Fibroblast of mammary gland (primary cell): Measurements from ENCODE around the gene SCAI.
"Not testable (repeated sequence)": the region's sequence is repeated elsewhere in the genome, so short reads cannot be mapped to it uniquely, and the experiment has no call there.

ENCODE experiments used
- DNase-seq: peaks from one replicate; pipeline ENCODE4 v3.0.0-alpha.2; 2010; ENCODE audit warnings: low read depth
- H3K4me3 ChIP-seq: 2 replicates; pipeline ENCODE4 v1.5.1; 2011; ENCODE audit warnings: low read depth, mild to moderate bottlenecking, low read length, moderate library complexity; ENCODE audit not compliant: control insufficient read depth
- TF ChIP-seq, protein P1 (sequence below): conservative IDR thresholded peaks from 2 replicates; pipeline ENCODE4 v1.5.1; 2011; ENCODE audit warnings: low read depth, low read length, inconsistent platforms; ENCODE audit not compliant: control insufficient read depth, insufficient read depth

The SCAI gene

DNA sequence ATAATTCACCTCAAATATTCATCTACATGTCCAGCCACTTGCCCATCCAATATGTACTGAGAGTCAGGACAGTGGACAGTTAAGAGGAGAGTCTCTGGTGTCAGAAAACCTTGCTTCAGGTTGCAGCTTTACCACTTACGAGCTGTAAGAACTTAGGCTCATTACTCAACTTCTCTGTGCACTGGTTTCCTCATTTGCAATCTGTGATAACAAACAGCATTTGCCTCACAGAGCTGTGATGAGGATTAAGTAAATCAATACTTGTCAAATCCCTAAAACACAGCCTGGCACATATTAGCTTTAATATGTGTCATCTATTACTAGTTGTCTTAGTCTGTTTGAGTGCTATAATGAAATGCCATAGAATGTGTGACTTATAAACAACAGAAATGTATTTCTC is 211.0 kb downstream of the SCAI start:
- TF ChIP-seq, protein P1, sequence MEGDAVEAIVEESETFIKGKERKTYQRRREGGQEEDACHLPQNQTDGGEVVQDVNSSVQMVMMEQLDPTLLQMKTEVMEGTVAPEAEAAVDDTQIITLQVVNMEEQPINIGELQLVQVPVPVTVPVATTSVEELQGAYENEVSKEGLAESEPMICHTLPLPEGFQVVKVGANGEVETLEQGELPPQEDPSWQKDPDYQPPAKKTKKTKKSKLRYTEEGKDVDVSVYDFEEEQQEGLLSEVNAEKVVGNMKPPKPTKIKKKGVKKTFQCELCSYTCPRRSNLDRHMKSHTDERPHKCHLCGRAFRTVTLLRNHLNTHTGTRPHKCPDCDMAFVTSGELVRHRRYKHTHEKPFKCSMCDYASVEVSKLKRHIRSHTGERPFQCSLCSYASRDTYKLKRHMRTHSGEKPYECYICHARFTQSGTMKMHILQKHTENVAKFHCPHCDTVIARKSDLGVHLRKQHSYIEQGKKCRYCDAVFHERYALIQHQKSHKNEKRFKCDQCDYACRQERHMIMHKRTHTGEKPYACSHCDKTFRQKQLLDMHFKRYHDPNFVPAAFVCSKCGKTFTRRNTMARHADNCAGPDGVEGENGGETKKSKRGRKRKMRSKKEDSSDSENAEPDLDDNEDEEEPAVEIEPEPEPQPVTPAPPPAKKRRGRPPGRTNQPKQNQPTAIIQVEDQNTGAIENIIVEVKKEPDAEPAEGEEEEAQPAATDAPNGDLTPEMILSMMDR: no peak
- no peak for DNase-seq
- H3K4me3 ChIP-seq: no peak overlapping the region

DNA sequence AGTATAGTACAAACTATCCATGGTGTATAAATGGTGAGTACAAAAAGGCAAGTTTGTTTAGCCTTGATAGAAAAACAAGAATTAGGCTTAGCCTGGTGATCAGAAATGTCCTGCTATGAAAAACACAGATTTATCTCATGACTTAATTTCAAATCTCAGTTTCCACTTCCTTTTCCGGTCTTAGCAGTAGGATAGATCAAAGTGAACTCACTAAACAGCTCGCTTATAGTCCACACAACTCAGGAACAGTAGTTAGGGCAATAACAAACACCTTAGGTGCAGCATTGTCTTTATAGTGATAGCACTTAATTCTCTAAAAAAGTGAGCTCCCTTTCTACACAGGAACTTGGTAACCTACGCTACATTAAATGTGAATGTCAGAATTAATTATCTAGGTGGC is 213.9 kb downstream of the SCAI start:
- no peak for DNase-seq
- H3K4me3 ChIP-seq: no peak overlapping the region
- TF ChIP-seq, protein P1: no peak

DNA sequence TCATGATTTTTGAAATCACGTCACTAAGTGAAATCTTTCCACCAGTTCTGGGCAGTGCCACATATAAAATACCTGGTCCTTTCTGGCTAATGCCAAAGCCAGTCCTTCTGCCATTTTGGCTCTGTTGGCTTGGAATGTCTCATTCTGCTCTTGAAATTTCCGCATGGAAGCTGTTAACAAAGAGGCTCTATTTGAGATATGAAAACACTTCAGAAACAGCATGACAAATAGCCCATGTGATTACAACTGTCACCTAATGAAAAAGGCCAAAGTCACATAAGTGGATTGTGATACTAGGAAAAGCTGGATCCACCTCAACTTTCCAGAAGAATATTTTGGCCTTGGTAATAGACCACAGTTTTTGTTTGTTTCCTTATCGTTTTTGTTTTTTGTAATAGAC is 215.2 kb downstream of the SCAI start:
- TF ChIP-seq, protein P1: no peak
- no peak overlapping the region for H3K4me3 ChIP-seq
- DNase-seq: no peak

DNA sequence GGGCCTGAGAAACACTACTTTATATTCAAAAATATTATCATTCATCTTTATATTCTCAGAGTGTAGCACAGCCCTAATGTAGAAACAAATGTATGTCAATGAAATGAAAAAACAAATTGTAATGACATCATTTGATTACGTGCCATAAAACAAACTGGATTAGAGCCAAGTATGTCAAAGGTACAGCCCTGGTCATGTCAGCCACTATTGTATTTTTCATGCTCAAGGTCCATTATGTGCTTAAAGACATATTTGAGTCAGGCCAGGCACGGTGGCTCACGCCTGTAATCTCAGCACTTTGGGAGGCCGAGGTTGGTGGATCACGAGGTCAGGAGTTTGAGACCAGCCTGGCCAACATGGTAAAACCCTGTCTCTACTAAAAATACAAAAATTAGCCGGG is 222.9 kb downstream of the SCAI start:
- DNase-seq: peak; percentile 39
- H3K4me3 ChIP-seq: not testable (repeated sequence)

DNA sequence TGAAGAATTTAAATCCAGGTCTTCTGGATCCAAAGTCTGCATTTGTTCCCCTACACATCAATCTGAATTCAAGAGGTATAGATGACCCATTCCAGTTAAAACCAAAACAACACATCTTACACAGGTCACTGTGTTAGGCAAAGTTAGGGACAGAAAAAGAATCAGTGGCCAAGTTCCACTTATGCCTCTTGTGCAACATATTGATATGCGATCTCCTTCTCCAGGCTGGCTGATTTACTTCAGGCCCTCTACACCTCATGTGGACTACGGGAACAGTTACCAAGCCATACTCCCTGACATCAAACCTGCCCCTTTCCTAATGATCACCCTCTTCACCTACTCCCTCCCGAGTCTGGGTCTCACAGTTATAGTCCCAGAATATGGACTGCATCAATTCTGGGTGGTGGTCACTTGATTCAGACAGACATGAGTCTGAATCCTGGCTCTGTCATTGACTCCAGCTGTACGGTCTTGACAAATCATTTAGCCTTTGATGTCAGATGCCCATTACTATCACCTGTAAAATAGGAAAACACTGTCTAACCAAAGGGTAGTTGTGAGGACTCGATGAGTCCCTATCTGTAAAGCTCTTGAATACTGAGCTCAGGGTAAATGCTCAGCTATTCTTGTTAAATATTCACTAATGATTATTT is 228.4 kb downstream of the SCAI start:
- no peak for DNase-seq
- no peak overlapping the region for H3K4me3 ChIP-seq
- TF ChIP-seq, protein P1: no peak

DNA sequence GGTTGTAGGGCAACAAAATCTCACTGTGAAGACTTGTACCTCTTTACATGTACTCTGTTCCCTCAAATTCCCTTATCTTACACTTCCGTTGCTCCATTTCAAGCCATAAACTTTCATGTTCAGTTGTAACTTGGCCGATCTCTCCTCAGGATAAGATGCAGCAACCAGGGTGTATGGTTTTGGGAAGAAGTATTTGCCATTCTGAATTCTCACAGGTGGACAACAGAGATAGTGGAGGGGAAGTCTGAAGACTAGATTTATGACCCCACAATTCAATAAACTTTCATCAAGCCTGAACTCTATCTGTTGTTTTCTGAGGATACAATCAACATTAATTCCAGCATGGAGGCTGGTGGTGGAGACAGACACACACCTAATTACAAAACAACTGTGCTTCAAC is 229.9 kb downstream of the SCAI start:
- DNase-seq: no peak
- TF ChIP-seq, protein P1: no peak
- no peak overlapping the region for H3K4me3 ChIP-seq

DNA sequence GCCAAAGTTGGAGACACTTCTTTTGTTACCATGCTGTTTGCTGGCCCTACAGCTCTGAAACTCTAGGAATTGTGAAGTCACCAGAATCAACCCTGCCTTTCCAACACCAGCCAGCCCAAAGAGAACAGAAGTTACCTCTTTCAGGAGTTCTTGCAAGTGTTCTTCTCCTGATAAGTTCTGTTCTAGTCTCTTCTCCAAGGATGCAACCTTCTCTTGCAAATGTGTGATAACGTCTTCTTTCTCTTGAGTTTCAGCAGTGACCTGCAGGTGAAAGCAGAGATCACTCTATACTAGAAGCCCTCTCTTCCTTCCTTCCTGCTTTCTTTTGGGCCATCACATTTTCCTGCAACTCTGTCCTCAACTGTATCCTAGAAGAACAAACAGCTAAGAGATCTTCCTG is 231.6 kb downstream of the SCAI start:
- no peak overlapping the region for H3K4me3 ChIP-seq
- TF ChIP-seq, protein P1: no peak
- DNase-seq: no peak
